HG02763 (cell line): ENCODE data around the gene ACTL10.
"Not testable (repeated sequence)": the region's sequence is repeated elsewhere in the genome, so short reads cannot be mapped to it uniquely, and the experiment has no call there.

ENCODE experiments used
- ATAC-seq: cut with Tn5 transposase; IDR thresholded peaks from one replicate; pipeline ENCODE4 v1.9.1; 2021; ENCODE audit warnings: mild to moderate bottlenecking, moderate library complexity; ENCODE audit not compliant: unreplicated experiment

The ACTL10 gene

DNA sequence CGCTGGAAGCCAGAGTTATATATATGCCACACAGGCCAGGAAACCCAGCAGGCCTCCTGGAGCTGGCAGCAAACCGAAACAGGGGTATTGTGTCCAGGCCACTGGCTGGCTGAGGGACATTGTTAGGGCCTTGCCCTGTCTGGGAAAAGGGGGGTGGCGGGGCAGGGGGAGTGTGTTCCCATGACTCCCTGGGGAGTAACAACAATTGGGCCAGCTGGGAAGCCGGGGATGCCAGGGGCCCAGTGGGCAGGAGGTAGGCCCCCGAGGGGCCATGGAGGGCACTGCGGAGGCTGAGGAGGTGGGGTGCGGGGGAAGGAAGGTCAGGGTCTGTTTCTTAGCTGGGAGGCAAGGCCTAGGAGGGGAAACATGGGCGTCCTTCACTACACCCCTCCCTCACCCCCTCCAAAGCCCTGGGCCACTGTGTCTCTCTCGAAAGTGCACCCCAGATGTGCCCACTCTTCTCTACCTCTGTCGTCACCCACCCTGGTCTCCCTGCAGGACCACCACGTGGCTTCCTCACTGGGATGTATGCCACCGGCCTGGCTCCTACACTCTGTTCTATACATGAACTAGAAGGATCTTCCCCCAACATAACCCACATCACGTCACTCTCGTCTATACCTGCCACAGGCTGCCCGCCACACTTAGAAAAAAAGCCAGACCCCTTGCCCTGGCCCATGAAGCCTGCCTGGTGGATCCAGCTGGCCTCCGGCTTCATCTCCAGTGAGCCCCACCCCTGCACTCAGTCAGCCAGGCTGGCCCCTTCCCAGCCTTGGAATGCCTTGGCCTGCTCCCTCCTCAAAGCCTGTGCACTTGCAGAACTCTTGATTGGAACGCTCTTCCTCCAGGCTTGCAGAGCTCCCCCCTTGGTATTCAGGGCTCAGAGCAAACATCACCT, 27.2 kb downstream of the ACTL10 start:
- no peak for ATAC-seq

DNA sequence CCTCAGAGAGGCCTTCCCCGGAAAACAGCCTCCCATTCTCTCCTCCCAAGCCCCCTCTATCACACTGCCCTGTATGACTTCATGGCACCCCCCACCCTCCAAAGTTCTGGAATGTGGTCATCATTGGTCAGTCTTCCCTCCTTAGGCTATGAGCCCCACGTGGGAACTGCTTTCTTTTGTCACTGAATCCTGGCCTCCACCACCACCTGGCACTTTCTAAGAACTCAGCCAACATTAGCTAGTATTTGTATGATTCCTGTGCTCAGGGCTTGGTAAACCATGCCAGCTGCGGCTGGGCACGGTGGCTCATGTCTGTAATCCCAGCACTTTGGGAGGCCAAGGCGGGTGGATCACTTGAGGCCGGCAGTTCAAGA, 27.9 kb downstream of the ACTL10 start:
- no peak for ATAC-seq

DNA sequence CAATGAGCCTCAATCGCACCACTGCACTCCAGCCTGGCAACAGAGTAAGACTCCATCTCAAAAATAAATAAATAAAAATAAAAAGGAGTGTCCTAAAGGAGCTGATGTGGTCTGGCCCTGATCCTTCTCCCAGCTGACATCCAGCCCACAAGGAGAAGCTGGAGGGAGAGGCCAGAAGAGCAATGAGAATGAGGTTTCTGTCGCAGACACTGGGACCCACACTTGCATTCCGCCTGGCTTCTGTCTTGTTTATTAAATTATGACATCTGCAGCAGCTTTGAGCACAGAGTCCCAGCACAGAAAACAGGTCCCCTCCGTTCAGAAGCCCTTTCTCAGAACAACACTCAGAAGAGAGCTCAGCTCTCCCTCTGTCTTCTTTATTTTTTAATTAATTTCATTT, 29.7 kb downstream of the ACTL10 start:
- no peak for ATAC-seq

DNA sequence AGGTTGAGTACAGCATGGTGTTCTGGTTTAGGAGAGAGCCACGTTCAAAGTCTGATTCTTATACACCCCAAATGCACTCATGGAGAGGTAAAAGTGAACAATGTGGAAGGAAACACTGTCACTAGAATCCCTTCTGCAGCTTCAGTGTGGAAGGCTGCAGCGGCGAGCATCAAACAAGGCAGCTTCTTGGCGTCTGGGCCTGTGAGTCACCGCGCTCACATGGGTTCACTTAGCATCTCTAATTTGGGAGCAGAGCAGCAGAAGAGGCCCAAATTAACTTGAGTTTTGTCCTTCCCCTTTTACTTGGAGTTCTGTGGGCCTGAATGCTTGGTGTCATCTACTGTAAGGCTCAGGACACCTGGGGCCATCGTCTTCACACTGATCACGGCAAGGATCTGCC, 30.4 kb downstream of the ACTL10 start:
- no peak for ATAC-seq

DNA sequence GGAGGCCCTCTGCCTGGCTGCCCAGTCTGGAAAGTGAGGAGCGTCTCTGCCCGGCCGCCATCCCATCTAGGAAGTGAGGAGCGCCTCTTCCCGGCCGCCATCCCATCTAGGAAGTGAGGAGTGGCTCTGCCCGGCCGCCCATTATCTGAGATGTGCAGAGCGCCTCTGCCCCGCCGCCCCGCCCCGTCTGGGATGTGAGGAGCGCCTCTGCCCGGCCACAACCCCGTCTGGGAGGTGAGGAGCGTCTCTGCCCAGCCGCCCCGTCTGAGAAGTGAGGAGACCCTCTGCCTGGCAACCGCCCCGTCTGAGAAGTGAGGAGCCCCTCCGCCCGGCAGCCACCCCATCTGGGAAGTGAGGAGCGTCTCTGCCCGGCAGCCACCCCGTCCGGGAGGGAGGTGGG, 32.2 kb downstream of the ACTL10 start:
- not testable (repeated sequence) for ATAC-seq

DNA sequence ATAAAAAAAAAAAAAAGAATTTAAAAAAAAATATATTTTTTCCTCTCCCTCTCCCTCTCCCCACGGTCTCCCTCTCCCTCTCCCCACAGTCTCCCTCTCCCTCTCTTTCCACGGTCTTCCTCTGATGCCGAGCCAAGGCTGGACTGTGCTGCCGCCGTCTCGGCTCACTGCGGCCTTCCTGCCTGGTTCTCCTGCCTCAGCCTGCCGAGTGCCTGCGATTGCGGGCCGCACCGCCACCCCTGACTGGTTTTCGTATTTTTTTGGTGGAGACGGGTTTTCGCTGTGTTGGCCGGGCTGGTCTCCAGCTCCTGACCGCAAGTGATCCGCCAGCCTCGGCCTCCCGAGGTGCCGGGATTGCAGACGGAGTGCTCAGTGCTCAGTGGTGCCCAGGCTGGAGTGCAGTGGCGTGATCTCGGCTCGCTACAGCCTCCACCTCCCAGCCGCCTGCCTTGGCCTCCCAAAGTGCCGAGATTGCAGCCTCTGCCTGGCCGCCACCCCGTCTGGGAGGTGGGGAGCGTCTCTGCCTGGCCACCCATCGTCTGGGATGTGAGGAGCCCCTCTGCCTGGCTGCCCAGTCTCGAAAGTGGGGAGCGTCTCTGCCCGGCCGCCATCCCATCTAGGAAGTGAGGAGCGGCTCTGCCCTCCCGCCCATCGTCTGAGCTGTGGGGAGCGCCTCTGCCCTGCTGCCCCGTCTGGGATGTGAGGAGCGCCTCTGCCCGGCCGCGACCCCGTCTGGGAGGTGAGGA, 34.1 kb downstream of the ACTL10 start:
- not testable (repeated sequence) for ATAC-seq

DNA sequence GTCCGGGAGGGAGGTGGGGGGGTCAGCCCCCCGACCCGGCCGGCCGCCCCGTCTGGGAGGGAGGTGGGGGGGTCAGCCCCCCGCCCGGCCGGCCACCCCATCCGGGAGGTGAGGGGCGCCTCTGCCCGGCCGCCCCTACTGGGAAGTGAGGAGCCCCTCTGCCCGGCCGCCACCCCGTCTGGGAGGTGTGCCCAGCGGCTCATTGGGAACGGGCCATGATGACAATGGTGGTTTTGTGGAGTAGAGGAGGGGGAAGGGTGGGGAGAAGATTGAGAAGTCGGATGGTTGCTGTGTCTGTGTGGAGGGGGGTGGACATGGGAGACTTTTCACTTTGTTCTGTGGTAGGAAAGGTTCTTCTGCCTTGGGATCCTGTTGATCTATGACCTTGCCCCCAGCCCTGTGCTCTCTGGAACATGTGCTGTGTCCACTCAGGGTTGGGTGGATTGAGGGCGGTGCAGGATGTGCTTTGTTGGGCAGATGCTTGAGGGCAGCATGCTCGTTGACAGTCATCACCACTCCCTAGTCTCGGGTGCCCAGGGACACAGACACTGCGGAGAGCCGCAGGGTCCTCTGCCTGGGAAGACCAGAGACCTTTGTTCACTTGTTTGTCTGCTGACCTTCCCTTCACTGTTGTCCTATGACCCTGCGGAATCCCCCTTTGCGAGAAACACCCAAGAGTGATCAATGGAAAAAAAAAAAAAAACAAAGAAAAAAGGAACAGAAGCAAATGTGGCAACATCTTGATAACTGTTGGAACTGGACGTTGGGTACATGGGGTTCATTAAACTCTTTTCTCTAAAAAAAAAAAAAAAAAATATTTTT, 35.1 kb downstream of the ACTL10 start:
- ATAC-seq, result no peak

DNA sequence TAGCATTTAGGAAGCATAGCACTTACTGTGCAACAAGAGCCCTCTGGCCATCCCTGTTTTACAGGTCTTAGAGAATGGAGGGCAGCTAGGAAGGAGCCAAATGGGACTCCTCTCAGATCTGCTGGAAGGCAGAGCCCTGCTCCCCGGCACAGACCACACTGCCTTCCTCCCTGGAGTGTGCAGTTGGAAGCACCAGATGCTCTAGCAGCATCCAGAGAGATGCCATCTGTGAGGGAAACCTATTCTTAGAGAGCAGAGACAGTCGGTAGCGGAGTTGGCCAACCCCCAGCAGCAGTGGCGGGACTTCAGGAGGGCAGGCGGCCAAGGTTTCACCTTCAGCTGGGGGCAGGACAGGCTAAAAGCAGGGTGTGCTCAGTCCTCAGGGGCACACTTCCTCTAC, 36.1 kb downstream of the ACTL10 start:
- ATAC-seq, result no peak

DNA sequence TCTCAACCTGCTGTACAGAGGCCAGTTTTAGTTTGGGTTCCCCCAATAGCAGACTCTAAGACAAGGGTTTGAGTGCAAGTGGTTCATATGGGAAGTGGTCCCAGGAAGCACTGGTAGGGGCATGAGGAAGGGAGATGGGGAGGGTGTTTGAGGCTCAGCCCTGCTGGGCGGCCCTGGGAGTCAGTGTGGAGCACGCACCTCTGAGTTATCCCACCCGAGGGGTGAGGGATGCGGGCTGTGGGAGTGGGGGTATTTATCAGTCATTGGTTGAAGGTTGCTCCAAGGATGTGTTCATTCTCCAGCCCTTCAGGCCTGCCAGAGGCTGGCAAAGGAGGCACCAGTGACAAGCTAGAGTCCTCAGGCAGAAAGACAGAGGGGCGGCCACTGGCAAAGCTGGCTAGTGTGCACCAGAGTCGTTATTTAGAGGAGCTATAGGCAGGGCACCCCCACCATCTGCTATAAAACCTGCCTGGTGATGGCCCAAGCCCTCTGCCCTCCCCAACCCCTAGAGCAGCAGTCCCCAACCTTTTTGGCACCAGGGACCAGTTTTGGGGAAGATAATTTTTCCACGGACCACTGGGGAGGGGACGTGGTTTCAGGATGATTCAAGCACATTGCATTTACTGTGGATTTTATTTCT, 36.9 kb downstream of the ACTL10 start:
- ATAC-seq, result no peak

DNA sequence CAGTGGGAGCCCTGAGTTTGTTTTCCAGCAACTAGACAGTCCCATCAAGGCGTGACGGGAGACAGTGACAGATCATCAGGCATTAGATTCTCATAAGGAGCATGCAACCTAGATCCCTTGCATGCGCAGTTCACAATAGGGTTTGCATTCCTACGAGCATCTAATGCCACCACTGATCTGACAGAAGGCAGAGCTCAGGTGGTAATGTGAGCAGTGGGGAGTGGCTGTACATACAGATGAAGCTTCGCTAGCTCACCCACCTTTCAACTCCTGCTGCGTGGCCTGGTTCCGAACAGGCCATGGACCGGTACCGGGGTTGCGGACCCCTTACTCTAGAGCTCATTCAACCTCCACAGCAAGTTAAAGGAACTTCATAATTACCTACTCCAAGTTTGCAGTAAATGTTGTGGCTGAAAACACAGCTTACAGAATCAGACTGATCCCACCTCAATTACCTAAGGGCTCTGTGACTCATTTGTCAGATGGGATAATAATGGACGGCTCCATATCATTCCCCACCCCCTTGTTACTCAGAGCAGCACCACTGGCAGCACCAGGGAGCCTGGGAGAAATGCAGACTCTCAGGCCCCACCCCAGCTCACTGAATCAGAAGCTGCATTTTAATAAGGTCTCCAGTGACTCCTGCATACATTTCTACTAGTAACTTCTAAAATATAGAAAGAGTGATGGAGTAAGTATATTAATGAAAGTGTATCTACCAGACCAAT, 37.6 kb downstream of the ACTL10 start:
- ATAC-seq, result no peak

DNA sequence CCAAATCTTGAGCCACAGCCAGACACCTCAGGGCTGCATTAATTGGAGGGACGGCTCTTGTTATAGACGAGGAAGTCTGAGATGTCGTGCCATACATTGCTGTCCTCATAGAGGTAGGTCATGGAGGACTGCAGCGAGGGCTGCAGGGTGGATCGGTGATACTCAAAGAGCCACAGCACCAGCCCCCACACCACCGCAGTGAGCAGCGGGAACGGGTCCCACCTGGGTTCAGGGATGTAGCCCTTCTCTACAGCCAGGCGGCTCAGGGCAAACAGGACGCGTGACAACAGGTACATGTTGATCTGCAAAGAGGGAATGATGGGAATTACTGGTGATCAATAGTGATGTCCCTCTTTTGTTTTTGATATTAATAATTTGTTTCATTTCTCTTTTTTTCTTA, 40.9 kb downstream of the ACTL10 start:
- no peak for ATAC-seq

DNA sequence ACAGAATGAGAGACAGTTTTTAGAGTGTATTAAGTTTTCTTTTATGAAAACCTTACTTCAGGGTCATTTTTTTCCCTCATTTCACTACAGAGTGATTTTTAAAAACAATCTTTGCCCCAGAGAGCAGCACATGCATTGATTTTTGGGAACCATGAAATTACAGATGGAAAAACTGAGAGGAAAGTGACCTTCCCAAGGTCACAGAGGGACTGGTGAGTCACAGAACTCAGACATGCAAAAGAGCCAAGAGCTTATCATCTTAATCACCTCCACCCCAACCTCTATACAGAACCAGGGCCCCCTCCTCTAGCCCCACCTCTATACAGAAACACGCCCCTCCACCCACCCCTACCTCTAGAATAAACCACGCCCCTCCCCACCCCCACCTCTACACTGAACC, 42.7 kb downstream of the ACTL10 start:
- ATAC-seq, result no peak

DNA sequence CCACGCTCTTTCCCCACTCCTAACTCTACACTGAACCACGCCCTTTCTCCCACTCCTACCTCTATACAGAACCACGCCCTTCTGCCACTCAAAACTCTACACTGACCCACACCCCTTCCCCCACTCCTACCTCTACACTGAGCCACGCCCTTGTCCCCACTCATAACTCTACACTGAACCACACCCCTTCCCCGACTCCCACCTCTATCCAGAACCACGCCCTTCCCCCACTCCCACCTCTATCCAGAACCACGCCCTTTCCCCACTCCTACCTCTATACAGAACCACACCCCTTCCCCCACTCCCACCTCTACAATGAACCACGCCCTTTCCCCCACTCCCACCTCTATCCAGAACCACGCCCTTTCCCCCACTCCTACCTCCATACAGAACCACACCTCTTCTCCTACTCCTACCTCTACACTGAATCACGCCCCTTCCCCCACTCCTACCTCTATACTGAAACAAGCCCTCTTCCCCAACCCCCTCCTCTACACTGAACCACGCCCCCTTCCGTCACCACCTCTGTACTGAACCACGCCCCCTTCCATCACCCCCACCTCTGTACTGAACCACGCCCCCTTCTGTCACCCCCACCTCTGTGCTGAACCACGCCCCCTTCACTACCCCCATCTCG, 43.3 kb downstream of the ACTL10 start:
- no peak for ATAC-seq

DNA sequence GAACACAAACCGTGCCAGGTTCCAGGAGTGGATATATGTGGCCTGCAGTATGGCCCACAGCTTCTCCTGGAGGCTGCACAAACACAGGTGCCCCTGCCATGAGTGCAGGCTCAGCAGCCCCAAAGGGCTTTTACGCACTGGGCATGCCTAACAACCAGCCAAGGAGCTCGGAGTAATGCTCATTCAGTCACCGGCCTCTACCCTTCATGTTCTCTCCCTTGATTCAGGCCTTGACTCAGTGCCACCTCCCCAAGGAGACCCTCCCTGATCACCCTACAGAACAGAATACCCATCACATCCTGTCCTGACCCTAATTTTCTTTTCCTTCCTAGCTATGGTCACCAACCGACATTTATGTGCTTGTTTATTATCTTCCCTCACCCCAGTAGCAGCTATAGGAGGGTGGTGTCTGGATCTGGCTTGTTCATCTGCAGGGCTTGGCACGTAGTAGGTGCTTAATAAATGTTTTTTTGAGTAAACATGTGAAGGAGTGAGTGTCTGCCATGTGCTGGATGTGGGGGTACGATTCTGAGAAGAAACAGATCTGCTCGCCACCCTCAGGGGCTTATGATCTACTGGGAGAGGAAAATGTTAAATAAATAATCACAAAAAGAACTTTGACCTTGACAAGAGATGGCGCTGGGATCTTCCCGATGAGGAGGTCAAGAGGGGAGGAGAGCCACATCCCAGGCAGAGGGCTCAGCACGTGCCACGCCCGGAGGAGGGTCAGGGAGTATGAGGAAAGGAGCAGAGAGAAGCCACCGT, 44.1 kb downstream of the ACTL10 start:
- ATAC-seq, result no peak

DNA sequence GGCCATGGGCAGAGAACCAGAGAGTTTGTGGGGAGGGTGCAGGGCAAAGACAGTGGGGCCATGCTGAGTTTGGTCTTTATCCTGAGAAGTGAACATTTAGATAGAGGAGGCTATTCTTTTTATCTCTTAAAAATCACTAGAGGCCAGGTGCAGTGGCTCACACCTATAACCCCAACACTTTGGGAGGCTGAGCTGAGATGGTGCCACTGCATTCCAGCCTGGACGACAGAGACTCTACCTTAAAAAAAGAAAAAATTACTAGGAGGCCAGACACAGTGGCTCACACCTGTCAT, 44.6 kb downstream of the ACTL10 start:
- ATAC-seq, result no peak

DNA sequence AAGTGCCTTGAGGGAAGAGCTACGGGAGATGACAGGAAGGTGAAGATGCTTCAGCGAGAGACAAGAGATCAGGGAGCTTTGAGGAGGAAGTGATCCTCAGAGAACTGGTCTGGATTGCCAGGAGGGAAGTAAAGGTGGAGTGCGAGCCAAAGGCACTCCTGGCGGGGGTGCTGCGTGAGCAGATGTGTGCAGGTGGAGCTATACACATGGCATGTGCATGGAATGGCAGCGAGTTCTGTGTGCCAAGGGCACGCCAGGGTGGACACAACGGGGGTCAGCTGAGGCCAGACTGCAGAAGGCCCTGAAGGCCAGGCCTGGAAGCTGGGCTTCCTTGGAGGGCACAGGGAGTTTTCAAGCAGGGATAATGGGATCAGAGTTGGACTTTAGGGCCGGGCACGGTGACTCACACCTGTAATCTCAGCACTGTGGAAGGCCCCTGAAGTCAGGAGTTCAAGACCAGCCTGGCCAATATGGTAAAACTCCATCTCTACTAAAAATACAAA, 47.2 kb downstream of the ACTL10 start:
- no peak for ATAC-seq

DNA sequence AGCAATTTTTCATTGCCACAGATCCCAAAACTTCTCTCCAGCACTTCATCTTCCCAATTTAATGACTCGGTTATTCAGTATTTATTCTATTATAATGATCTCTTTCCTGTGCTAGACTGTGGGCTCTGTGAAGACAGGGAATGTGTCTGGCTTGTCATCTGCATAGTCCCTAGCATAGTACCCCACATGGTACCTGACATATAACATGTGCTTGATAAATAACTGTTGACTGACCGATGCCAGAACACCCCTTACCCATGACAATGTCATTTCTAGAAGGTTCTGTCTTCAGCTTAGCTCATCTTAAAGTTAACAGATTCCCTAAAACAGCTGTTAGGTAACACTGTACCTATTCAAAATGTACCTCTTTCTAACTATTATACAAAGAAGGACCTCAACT, 49.8 kb downstream of the ACTL10 start:
- ATAC-seq, result no peak
